Activated B cell treated with CpG ODN at 0.5 μM for 24 hours (primary cell): ENCODE results near the gene BEGAIN. TPM values are rescaled to one million over a fixed set of nuclear protein-coding genes. Genes with fewer than 3 reads are reported as not detected.

Experiments used
- ATAC-seq: fragments of 200-7000 bp; cut with Tn5 transposase; one replicate; pipeline ENCODE4 v1.10.0; 2021; ENCODE audit warnings: low read depth, mild to moderate bottlenecking, moderate library complexity
- CTCF ChIA-PET: fragments of 350-600 bp; sonication (Branson Sonifier 250); formaldehyde crosslinking; loops from one replicate; lab custom pipeline; 2021; ENCODE audit warnings: antibody characterized with exemption; lab: Charles Lee
- POLR2A ChIA-PET: fragments of 350-600 bp; sonication (Branson Sonifier 250); formaldehyde crosslinking; loops from one replicate; lab custom pipeline; 2021; ENCODE audit warnings: antibody characterized with exemption; lab: Charles Lee
- DNase-seq: peaks from one replicate; pipeline ENCODE4 v3.0.0; 2022
- H3K27ac Mint-ChIP-seq: one replicate; pipeline ENCODE4 v1.8.0; 2020; ENCODE audit warnings: mixed read lengths
- H3K27me3 Mint-ChIP-seq: one replicate; pipeline ENCODE4 v1.8.0; 2021; ENCODE audit warnings: mixed read lengths
- H3K36me3 Mint-ChIP-seq: one replicate; pipeline ENCODE4 v1.8.0; 2021; ENCODE audit warnings: low read depth, mixed read lengths
- H3K4me1 Mint-ChIP-seq: one replicate; pipeline ENCODE4 v1.8.0; 2021; ENCODE audit warnings: mixed read lengths
- H3K4me3 Mint-ChIP-seq: one replicate; pipeline ENCODE4 v1.8.0; 2020; ENCODE audit warnings: mild to moderate bottlenecking, mixed read lengths
- H3K9me3 Mint-ChIP-seq: one replicate; pipeline ENCODE4 v1.8.0; 2020; ENCODE audit warnings: mixed read lengths
- CTCF ChIP-seq: fragments of 200-600 bp; IDR thresholded peaks from one replicate; pipeline ENCODE4 v1.8.0; 2022; ENCODE audit warnings: antibody characterized with exemption, mild to moderate bottlenecking
- intact Hi-C: fragments of 100-400 bp; cut with micrococcal nuclease; formaldehyde crosslinking; loops from one replicate; pipeline ENCODE4 v1.15.1; 2024
- total RNA-seq: library from RNA; stranded (reverse); gene quantifications from 2 replicates; pipeline ENCODE4 v1.2.3, GENCODE V29; 2022

Gene BEGAIN
- total RNA-seq, 1 donor from 2014 or later: not detected

GRCh38 chr14:100504372-100505078 is 82.7 kb downstream of the BEGAIN start:
- Mint-ChIP-seq H3K9me3 (peaks cover 21% of the 10 kb centered on the region), H3K27ac (no peak overlapping the region), H3K36me3 (peaks cover 18% of the 10 kb centered on the region), H3K4me3 (no peak overlapping the region), H3K4me1 (peaks cover 2% of the 10 kb centered on the region), H3K27me3 (no peaks in the 10 kb centered on the region)
- intact Hi-C loops: no loop called here
- ATAC-seq (no peak), DNase-seq (no peak)
- POLR2A ChIA-PET: no interaction called here
- CTCF ChIA-PET: no interaction called here
- no peak for TF ChIP-seq CTCF

GRCh38 chr14:100503251-100503650 is 84.0 kb downstream of the BEGAIN start:
- no peak for DNase-seq
- intact Hi-C loops: no loop called here
- no peak for ATAC-seq
- Mint-ChIP-seq H3K36me3 (peaks cover 18% of the 10 kb centered on the region), H3K4me3 (no peak overlapping the region), H3K9me3 (peaks cover 21% of the 10 kb centered on the region), H3K4me1 (peaks cover 2% of the 10 kb centered on the region), H3K27ac (no peak overlapping the region), H3K27me3 (no peaks in the 10 kb centered on the region)
- TF ChIP-seq CTCF: no peak
- CTCF ChIA-PET: no interaction called here
- POLR2A ChIA-PET: no interaction called here

- ATAC-seq (no peak), DNase-seq (no peak)
- no peak overlapping the region for H3K4me3 Mint-ChIP-seq
- peaks cover 2% of the 10 kb centered on the region for H3K4me1 Mint-ChIP-seq
- no peak overlapping the region for H3K27ac Mint-ChIP-seq
- CTCF ChIA-PET: no interaction called here
- no peaks in the 10 kb centered on the region for H3K27me3 Mint-ChIP-seq
- POLR2A ChIA-PET: no interaction called here
- intact Hi-C loops: no loop called here
- H3K36me3 Mint-ChIP-seq: peaks cover 17% of the 10 kb centered on the region
- TF ChIP-seq CTCF: no peak
- H3K9me3 Mint-ChIP-seq: peaks cover 21% of the 10 kb centered on the region
Observed at GRCh38 chr14:100502622-100503220, 84.5 kb downstream of the BEGAIN start.

GRCh38 chr14:100500128-100500527 is 87.1 kb downstream of the BEGAIN start:
- Mint-ChIP-seq H3K36me3 (peaks cover 10% of the 10 kb centered on the region), H3K4me1 (peaks cover 2% of the 10 kb centered on the region), H3K27ac (no peak overlapping the region), H3K9me3 (peaks cover 13% of the 10 kb centered on the region), H3K4me3 (no peak overlapping the region), H3K27me3 (no peaks in the 10 kb centered on the region)
- CTCF ChIA-PET: no interaction called here
- ATAC-seq (no peak), DNase-seq (no peak)
- no peak for TF ChIP-seq CTCF
- POLR2A ChIA-PET: no interaction called here
- intact Hi-C loops: no loop called here

GRCh38 chr14:100498068-100498467 is 89.1 kb downstream of the BEGAIN start:
- ChIA-PET CTCF (no interaction called here), POLR2A (no interaction called here)
- DNase-seq: no peak
- H3K27me3 Mint-ChIP-seq: no peaks in the 10 kb centered on the region
- peaks cover 2% of the 10 kb centered on the region for H3K4me1 Mint-ChIP-seq
- ATAC-seq: no peak
- H3K4me3 Mint-ChIP-seq: no peak overlapping the region
- H3K36me3 Mint-ChIP-seq: peaks cover 2% of the 10 kb centered on the region
- H3K27ac Mint-ChIP-seq: no peak overlapping the region
- intact Hi-C loops: no loop called here
- TF ChIP-seq CTCF: no peak
- H3K9me3 Mint-ChIP-seq: peaks cover 5% of the 10 kb centered on the region
